ENCODE results near the gene REXO5.

GRCh38 chr16:20846030-20846429 lies 39.7 kb downstream of the REXO5 start:
- TF ChIP-seq, protein P1, sequence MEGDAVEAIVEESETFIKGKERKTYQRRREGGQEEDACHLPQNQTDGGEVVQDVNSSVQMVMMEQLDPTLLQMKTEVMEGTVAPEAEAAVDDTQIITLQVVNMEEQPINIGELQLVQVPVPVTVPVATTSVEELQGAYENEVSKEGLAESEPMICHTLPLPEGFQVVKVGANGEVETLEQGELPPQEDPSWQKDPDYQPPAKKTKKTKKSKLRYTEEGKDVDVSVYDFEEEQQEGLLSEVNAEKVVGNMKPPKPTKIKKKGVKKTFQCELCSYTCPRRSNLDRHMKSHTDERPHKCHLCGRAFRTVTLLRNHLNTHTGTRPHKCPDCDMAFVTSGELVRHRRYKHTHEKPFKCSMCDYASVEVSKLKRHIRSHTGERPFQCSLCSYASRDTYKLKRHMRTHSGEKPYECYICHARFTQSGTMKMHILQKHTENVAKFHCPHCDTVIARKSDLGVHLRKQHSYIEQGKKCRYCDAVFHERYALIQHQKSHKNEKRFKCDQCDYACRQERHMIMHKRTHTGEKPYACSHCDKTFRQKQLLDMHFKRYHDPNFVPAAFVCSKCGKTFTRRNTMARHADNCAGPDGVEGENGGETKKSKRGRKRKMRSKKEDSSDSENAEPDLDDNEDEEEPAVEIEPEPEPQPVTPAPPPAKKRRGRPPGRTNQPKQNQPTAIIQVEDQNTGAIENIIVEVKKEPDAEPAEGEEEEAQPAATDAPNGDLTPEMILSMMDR (IDR thresholded peaks at IDR 0.05), result no peak
- TF ChIP-seq POLR2AphosphoS5 (IDR thresholded peaks at IDR 0.05) (no peak), POLR2A (IDR thresholded peaks at IDR 0.05; ENCODE audit: low read depth) (no peak), EP300 (IDR thresholded peaks at IDR 0.05) (no peak)
